Testis (tissue), 2 donors: Measurements from ENCODE around the gene EDARADD.

ENCODE experiments used
- CTCF ChIP-seq, 3 experiments: fragments of 450-650 bp in 2 of 3; fragments of 200-600 bp in 1 of 3; sonication (generic) in 1 of 3; IDR thresholded peaks; one replicate each; pipeline ENCODE4 v1.5.1; 2016 to 2019; ENCODE audit warnings: antibody characterized with exemption in 3 of 3, mild to moderate bottlenecking in 2 of 3, moderate library complexity in 1 of 3
- POLR2A ChIP-seq: fragments of 450-650 bp; IDR thresholded peaks from one replicate; pipeline ENCODE4 v1.6.1; 2017; ENCODE audit warnings: antibody characterized with exemption, mild to moderate bottlenecking, moderate library complexity

- TF ChIP-seq CTCF (IDR thresholded peaks at IDR 0.05) (no peak), POLR2A (no peak)
These were observed 130.8 kb downstream of the EDARADD start for GRCh38 chr1:236524895-236525184.
